Astrocyte of the cerebellum (primary cell): ENCODE results near the gene OTULINL.

Experiments used
- DNase-seq: peaks from one replicate; pipeline ENCODE4 v3.0.0-alpha.2; 2011; ENCODE audit warnings: low read depth
- H3K4me3 ChIP-seq: 2 replicates; pipeline ENCODE4 v1.5.1; 2011; ENCODE audit warnings: mild to moderate bottlenecking, low read depth, low read length, moderate library complexity
- CTCF ChIP-seq: IDR thresholded peaks from 2 replicates; pipeline ENCODE4 v1.5.1; 2012; ENCODE audit warnings: low read length, low read depth, moderate library complexity, mild to moderate bottlenecking; ENCODE audit errors: missing control alignments
- in situ Hi-C: cut with HindIII; loops from 2 replicates; pipeline ENCODE4 v1.10.0; 2017; ENCODE audit warnings: low sequenced_read_pairs

Gene OTULINL

GRCh38 chr5:14574096-14574495 lies 7.5 kb upstream of the OTULINL start:
- no peak overlapping the region for H3K4me3 ChIP-seq
- DNase-seq: no peak
- TF ChIP-seq CTCF: no peak
- in situ Hi-C loops: no loop called here

- no peak for DNase-seq
- TF ChIP-seq CTCF: no peak
- no peak overlapping the region for H3K4me3 ChIP-seq
- in situ Hi-C loops: no loop called here
Measured at GRCh38 chr5:14574891-14575508, 6.6 kb upstream of the OTULINL start.

- no peak for DNase-seq
- TF ChIP-seq CTCF: no peak
- no peak overlapping the region for H3K4me3 ChIP-seq
- in situ Hi-C loops: no loop called here
Measured at GRCh38 chr5:14576206-14576605, 5.4 kb upstream of the OTULINL start.

GRCh38 chr5:14577079-14577725 lies 4.4 kb upstream of the OTULINL start:
- TF ChIP-seq CTCF: no peak
- in situ Hi-C loops: no loop called here
- DNase-seq: no peak
- H3K4me3 ChIP-seq: no peak overlapping the region

- in situ Hi-C loops: no loop called here
- no peak for DNase-seq
- no peak overlapping the region for H3K4me3 ChIP-seq
- no peak for TF ChIP-seq CTCF
Measured at GRCh38 chr5:14577971-14578370, 3.6 kb upstream of the OTULINL start.

GRCh38 chr5:14579246-14579645 lies 2.3 kb upstream of the OTULINL start:
- no peak overlapping the region for H3K4me3 ChIP-seq
- in situ Hi-C loops: no loop called here
- no peak for DNase-seq
- no peak for TF ChIP-seq CTCF
